ENCODE measurements around the gene GJB5. TPM values are rescaled to one million over a fixed set of nuclear protein-coding genes. Genes with fewer than 3 reads are reported as not detected.

Gene GJB5
- total and polyA plus RNA-seq, 2 donors: 1.7 to 3.9 TPM

DNA sequence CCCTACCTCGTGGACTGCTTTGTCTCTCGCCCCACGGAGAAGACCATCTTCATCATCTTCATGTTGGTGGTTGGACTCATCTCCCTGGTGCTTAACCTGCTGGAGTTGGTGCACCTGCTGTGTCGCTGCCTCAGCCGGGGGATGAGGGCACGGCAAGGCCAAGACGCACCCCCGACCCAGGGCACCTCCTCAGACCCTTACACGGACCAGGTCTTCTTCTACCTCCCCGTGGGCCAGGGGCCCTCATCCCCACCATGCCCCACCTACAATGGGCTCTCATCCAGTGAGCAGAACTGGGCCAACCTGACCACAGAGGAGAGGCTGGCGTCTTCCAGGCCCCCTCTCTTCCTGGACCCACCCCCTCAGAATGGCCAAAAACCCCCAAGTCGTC lies 39.9 kb downstream of the GJB5 start:
- DNase-seq (ENCODE audit: low read depth in 6 of 9, low spot score in 9 of 9): no peak
- Histone ChIP-seq H3K27ac (ENCODE audit: low read depth in 1 of 2, low read length in 1 of 2) (no peak overlapping the region), H3K9me3 (ENCODE audit: control insufficient read depth in 2 of 2, insufficient read depth in 1 of 2, low read length in 1 of 2) (peaks cover 0 to 2% of the 10 kb centered on the region in 2 donors), H3K27me3 (ENCODE audit: control insufficient read depth in 2 of 2, insufficient read depth in 1 of 2, low read length in 1 of 2) (peaks cover 13 to 47% of the 10 kb centered on the region in 2 donors), H3K4me1 (ENCODE audit: control insufficient read depth in 2 of 2, insufficient read depth in 2 of 2, low read length in 2 of 2) (peaks cover 0 to 5% of the 10 kb centered on the region in 2 donors), H3K4me3 (ENCODE audit: low read length in 2 of 2) (no peak overlapping the region), H3K36me3 (ENCODE audit: control insufficient read depth in 2 of 2, insufficient read depth in 2 of 2, low read length in 1 of 2) (no peaks in the 10 kb centered on the region)
- WGBS: 93% methylated on average over 12 of the region's 12 CpGs

DNA sequence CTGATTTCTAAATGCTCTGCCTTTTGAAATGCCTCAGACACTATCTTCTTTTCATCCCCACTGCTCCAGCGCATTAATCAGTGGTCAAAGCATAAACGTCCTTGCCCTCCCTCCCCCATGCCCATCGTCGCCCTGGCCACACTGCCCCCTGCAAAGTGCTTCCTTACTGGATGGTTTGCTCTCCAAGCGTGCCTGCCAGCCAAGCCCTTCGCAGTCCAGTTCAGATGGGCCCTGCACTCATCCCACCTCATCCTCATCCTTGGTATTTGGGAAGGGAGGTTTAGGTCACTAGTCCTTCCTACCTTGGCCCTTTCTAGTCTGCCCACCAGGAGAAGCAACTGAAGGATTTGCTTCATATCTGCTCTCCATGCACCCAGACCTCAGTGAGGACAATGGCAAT lies 41.1 kb downstream of the GJB5 start:
- DNase-seq (ENCODE audit: low read depth in 6 of 9, low spot score in 9 of 9): no peak
- H3K4me1 ChIP-seq (ENCODE audit: control insufficient read depth in 2 of 2, insufficient read depth in 2 of 2, low read length in 2 of 2): peaks cover 0 to 5% of the 10 kb centered on the region in 2 donors
- peaks cover 13 to 43% of the 10 kb centered on the region in 2 donors for H3K27me3 ChIP-seq (ENCODE audit: control insufficient read depth in 2 of 2, insufficient read depth in 1 of 2, low read length in 1 of 2)
- H3K36me3 ChIP-seq (ENCODE audit: control insufficient read depth in 2 of 2, insufficient read depth in 2 of 2, low read length in 1 of 2): no peaks in the 10 kb centered on the region
- 94% methylated on average over 6 of the region's 6 CpGs for WGBS
- no peak overlapping the region for H3K27ac ChIP-seq (ENCODE audit: low read depth in 1 of 2, low read length in 1 of 2)
- H3K9me3 ChIP-seq (ENCODE audit: control insufficient read depth in 2 of 2, insufficient read depth in 1 of 2, low read length in 1 of 2): peaks cover 0 to 2% of the 10 kb centered on the region in 2 donors
- H3K4me3 ChIP-seq (ENCODE audit: low read length in 2 of 2): no peak overlapping the region

DNA sequence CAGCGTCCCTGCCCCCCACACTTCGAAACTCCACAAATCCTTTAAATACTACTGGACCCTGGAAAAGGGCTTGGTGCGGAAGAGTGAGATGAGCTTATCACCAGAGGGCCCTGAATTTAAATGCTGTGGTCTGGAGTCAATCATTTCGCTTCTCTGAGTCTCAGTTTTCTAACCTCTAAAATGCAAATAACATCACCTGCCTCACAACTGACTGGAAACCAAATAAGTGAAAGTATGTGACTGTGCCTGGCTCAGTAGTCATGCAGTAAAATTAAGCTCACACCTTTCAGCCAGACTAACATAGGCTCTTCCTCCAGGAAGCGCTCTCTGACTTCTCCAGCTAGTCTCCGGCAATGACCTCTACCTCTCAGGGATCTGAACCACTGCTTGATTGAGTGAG lies 42.1 kb downstream of the GJB5 start:
- no peaks in the 10 kb centered on the region for H3K36me3 ChIP-seq (ENCODE audit: control insufficient read depth in 2 of 2, insufficient read depth in 2 of 2, low read length in 1 of 2)
- peaks cover 13 to 32% of the 10 kb centered on the region in 2 donors for H3K27me3 ChIP-seq (ENCODE audit: control insufficient read depth in 2 of 2, insufficient read depth in 1 of 2, low read length in 1 of 2)
- peaks cover 0 to 5% of the 10 kb centered on the region in 2 donors for H3K4me1 ChIP-seq (ENCODE audit: control insufficient read depth in 2 of 2, insufficient read depth in 2 of 2, low read length in 2 of 2)
- H3K9me3 ChIP-seq (ENCODE audit: control insufficient read depth in 2 of 2, insufficient read depth in 1 of 2, low read length in 1 of 2): peaks cover 0 to under 1% of the 10 kb centered on the region in 2 donors
- WGBS: 94% methylated on average over 6 of the region's 6 CpGs
- no peak overlapping the region for H3K27ac ChIP-seq (ENCODE audit: low read depth in 1 of 2, low read length in 1 of 2)
- H3K4me3 ChIP-seq (ENCODE audit: low read length in 2 of 2): no peak overlapping the region
- DNase-seq (ENCODE audit: low read depth in 6 of 9, low spot score in 9 of 9): no peak

DNA sequence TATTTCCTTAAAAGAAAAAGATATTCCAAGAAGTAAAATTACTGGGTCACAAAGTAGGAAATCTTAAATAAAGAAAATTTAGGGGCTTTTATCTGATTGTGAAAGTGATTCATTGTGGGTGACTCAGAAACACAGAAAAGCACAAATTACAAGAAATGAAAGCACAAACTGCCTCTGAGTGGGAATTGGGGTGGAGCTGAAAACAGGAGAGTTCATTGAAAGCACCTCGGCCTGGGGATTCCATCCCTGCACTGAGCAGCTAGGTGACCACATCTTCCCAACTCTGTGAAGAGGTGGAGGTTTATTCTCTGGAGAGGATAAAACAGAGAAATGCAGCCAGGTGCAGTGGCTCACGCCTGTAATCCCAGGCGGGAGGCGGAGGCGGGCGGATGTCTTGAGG lies 45.4 kb downstream of the GJB5 start:
- Histone ChIP-seq H3K27ac (ENCODE audit: low read depth in 1 of 2, low read length in 1 of 2) (no peak overlapping the region), H3K27me3 (ENCODE audit: control insufficient read depth in 2 of 2, insufficient read depth in 1 of 2, low read length in 1 of 2) (peaks cover 0 to 2% of the 10 kb centered on the region in 2 donors), H3K4me3 (ENCODE audit: low read length in 2 of 2) (no peak overlapping the region), H3K9me3 (ENCODE audit: control insufficient read depth in 2 of 2, insufficient read depth in 1 of 2, low read length in 1 of 2) (no peaks in the 10 kb centered on the region), H3K4me1 (ENCODE audit: control insufficient read depth in 2 of 2, insufficient read depth in 2 of 2, low read length in 2 of 2) (no peaks in the 10 kb centered on the region), H3K36me3 (ENCODE audit: control insufficient read depth in 2 of 2, insufficient read depth in 2 of 2, low read length in 1 of 2) (no peaks in the 10 kb centered on the region)
- no peak for DNase-seq (ENCODE audit: low read depth in 6 of 9, low spot score in 9 of 9)
- 93% methylated on average over 6 of the region's 6 CpGs for WGBS

DNA sequence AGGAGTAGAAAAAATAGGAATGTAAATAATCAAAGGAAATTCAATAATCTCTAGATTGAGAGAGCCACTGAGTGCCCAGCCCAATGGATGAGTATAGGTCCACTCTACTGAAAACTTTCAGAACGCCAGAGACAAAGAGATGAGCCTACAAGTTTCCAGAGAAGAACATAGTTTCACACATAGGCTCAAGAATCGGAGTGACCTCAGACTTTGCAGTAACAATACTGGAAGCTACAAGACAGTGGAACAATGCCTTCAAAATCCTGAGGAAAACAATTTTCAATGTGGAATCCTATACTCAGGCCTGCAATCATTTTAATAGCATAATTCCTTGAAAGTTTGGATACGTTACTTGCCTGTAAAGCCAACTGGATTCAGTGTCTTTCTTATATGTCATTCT lies 48.9 kb downstream of the GJB5 start:
- Histone ChIP-seq H3K27me3 (ENCODE audit: control insufficient read depth in 2 of 2, insufficient read depth in 1 of 2, low read length in 1 of 2) (no peaks in the 10 kb centered on the region), H3K27ac (ENCODE audit: low read depth in 1 of 2, low read length in 1 of 2) (no peak overlapping the region), H3K36me3 (ENCODE audit: control insufficient read depth in 2 of 2, insufficient read depth in 2 of 2, low read length in 1 of 2) (no peaks in the 10 kb centered on the region), H3K4me1 (ENCODE audit: control insufficient read depth in 2 of 2, insufficient read depth in 2 of 2, low read length in 2 of 2) (no peaks in the 10 kb centered on the region), H3K4me3 (ENCODE audit: low read length in 2 of 2) (no peak overlapping the region), H3K9me3 (ENCODE audit: control insufficient read depth in 2 of 2, insufficient read depth in 1 of 2, low read length in 1 of 2) (no peaks in the 10 kb centered on the region)
- no peak for DNase-seq (ENCODE audit: low read depth in 6 of 9, low spot score in 9 of 9)
- WGBS: 98% methylated on average over 3 of the region's 3 CpGs

DNA sequence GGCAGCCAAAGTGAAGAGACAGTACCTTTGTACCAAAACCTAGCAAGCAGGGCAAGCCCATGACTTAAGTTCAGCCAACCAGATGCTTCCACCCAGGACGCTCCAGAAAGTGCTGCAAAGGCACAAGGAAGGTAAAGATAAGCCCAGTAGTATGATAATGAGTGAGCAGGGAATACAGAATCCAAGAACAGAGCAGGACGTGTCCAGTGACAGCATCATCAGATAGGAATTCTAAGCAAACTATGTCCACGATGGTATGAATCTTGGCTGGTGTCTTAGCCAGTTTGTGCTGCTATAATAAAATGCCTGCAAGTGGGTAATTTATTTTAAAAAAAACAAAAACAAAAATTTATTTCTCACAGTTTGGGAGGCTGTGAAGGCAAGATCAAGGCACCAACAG lies 51.5 kb downstream of the GJB5 start:
- H3K27ac ChIP-seq (ENCODE audit: low read depth in 1 of 2, low read length in 1 of 2): no peak overlapping the region
- no peak overlapping the region for H3K4me3 ChIP-seq (ENCODE audit: low read length in 2 of 2)
- no peaks in the 10 kb centered on the region for H3K9me3 ChIP-seq (ENCODE audit: control insufficient read depth in 2 of 2, insufficient read depth in 1 of 2, low read length in 1 of 2)
- H3K4me1 ChIP-seq (ENCODE audit: control insufficient read depth in 2 of 2, insufficient read depth in 2 of 2, low read length in 2 of 2): no peaks in the 10 kb centered on the region
- no peaks in the 10 kb centered on the region for H3K36me3 ChIP-seq (ENCODE audit: control insufficient read depth in 2 of 2, insufficient read depth in 2 of 2, low read length in 1 of 2)
- no peak for DNase-seq (ENCODE audit: low read depth in 6 of 9, low spot score in 9 of 9)
- 93% methylated on average over 3 of the region's 3 CpGs for WGBS
- H3K27me3 ChIP-seq (ENCODE audit: control insufficient read depth in 2 of 2, insufficient read depth in 1 of 2, low read length in 1 of 2): no peaks in the 10 kb centered on the region

Other genes starting within 250 kb of the GJB5 start
- gene GJB4, start 4.7 kb downstream of the GJB5 start, total RNA-seq: 0.42 TPM
- 0.84 TPM for gene GJB4, start 4.7 kb downstream of the GJB5 start, polyA plus RNA-seq
- 0.66 TPM for gene GJB3, start 26.2 kb downstream of the GJB5 start, total RNA-seq
- gene GJB3, start 26.2 kb downstream of the GJB5 start, polyA plus RNA-seq: 4.5 TPM
- 3.8 TPM for gene GJA4, start 38.0 kb downstream of the GJB5 start, total RNA-seq
- gene GJA4, start 38.0 kb downstream of the GJB5 start, polyA plus RNA-seq: 10.0 TPM
- 25.7 TPM for gene SMIM12, start 104.7 kb downstream of the GJB5 start, total RNA-seq
- 31.9 TPM for gene SMIM12, start 104.7 kb downstream of the GJB5 start, polyA plus RNA-seq
- gene DLGAP3, start 174.6 kb downstream of the GJB5 start, total RNA-seq: 0.24 TPM
- gene DLGAP3, start 174.6 kb downstream of the GJB5 start, polyA plus RNA-seq: 0.23 TPM
- gene TMEM35B, start 230.3 kb downstream of the GJB5 start, total RNA-seq: 21.9 TPM
- gene TMEM35B, start 230.3 kb downstream of the GJB5 start, polyA plus RNA-seq: 47.6 TPM